Panc1 (cell line): ENCODE measurements around the gene ZNG1A. TPM values are rescaled to one million over a fixed set of nuclear protein-coding genes. Genes with fewer than 3 reads are reported as not detected.

Source experiments
- ATAC-seq: fragments of 200-7000 bp; cut with Tn5 transposase; 2 replicates; pipeline ENCODE4 v1.9.1; 2020; ENCODE audit warnings: mild to moderate bottlenecking, moderate library complexity
- BruUV-seq: library from RNA; stranded (reverse); fragments of 400-500 nt; replicated peaks from 2 replicates; lab custom pipeline; 2021; lab: Mats Ljungman, UMichigan
- CTCF ChIA-PET: fragments of 300-600 bp; sonication (Branson Sonifier 250); formaldehyde crosslinking; loops from one replicate; lab custom pipeline; 2022; ENCODE audit warnings: antibody characterized with exemption; lab: Charles Lee
- POLR2A ChIA-PET: fragments of 300-600 bp; sonication (Branson Sonifier 250); formaldehyde crosslinking; loops from one replicate; lab custom pipeline; 2022; ENCODE audit warnings: antibody characterized with exemption; lab: Charles Lee
- DNase-seq: peaks from one replicate; pipeline ENCODE4 v3.0.0-alpha.2; 2010; ENCODE audit warnings: low read depth, low spot score
- H3K27ac ChIP-seq: 2 replicates; pipeline ENCODE4 v1.5.1; 2011; ENCODE audit warnings: mild to moderate bottlenecking, low read length, inconsistent platforms
- H3K27me3 ChIP-seq: fragments of 200-500 bp; sonication (Bioruptor generic); 2 replicates; pipeline ENCODE4 v1.6.0; 2014; ENCODE audit warnings: low read length, inconsistent platforms; ENCODE audit not compliant: control insufficient read depth, insufficient read depth
- H3K36me3 ChIP-seq: fragments of 200-500 bp; sonication (Bioruptor generic); 2 replicates; pipeline ENCODE4 v1.5.1; 2014; ENCODE audit warnings: inconsistent platforms, mild to moderate bottlenecking, low read length, moderate library complexity; ENCODE audit not compliant: control insufficient read depth, insufficient read depth
- H3K4me1 ChIP-seq: 2 replicates; pipeline ENCODE4 v1.5.1; 2011; ENCODE audit warnings: inconsistent platforms, mild to moderate bottlenecking, low read length, moderate library complexity; ENCODE audit not compliant: control insufficient read depth, insufficient read depth
- H3K4me3 ChIP-seq, 2 experiments: 2 replicates each; pipeline ENCODE4 v1.5.1; 2011 to 2012; ENCODE audit warnings: low read depth in 2 of 2, low read length in 2 of 2, mild to moderate bottlenecking in 2 of 2, inconsistent platforms in 1 of 2, moderate library complexity in 1 of 2
- H3K9me3 ChIP-seq: fragments of 200-500 bp; sonication (Bioruptor generic); 2 replicates; pipeline ENCODE4 v1.5.1; 2014; ENCODE audit warnings: low read depth, mild to moderate bottlenecking, inconsistent platforms, low read length, moderate library complexity; ENCODE audit not compliant: control insufficient read depth, insufficient read depth
- POLR2AphosphoS5 ChIP-seq: IDR thresholded peaks from 2 replicates; pipeline ENCODE4 v1.6.1; 2012; ENCODE audit warnings: mild to moderate bottlenecking, low read depth, low read length, moderate library complexity
- SIN3A ChIP-seq: IDR thresholded peaks from 2 replicates; pipeline ENCODE4 v1.6.1; 2012; ENCODE audit warnings: low read depth, mild to moderate bottlenecking, low read length, moderate library complexity, borderline replicate concordance; ENCODE audit not compliant: insufficient read depth
- TCF7L2 ChIP-seq: IDR thresholded peaks from 2 replicates; pipeline ENCODE4 v1.6.1; 2011; ENCODE audit warnings: mild to moderate bottlenecking, low read depth, low read length, inconsistent platforms
- in situ Hi-C: cut with HindIII; loops from 2 replicates; pipeline ENCODE4 v1.10.0; 2016; ENCODE audit warnings: low sequenced_read_pairs, low pct_unique_long_range_greater_than_20kb
- intact Hi-C: fragments of 100-400 bp; cut with micrococcal nuclease; formaldehyde crosslinking; loops from one replicate; pipeline ENCODE4 v1.10.0; 2022; ENCODE audit not compliant: unreplicated experiment
- total RNA-seq: library from RNA; stranded (reverse); gene quantifications from one replicate; pipeline ENCODE4 v1.2.1, GENCODE V29; 2021; ENCODE audit not compliant: unreplicated experiment
- TF ChIP-seq, protein P1 (sequence below), 2 experiments: IDR thresholded peaks; 2 replicates each; pipeline ENCODE4 v1.6.1; 2011 to 2012; ENCODE audit warnings: low read depth in 2 of 2, control low read depth in 1 of 2, low read length in 1 of 2, mild to moderate bottlenecking in 1 of 2, moderate library complexity in 1 of 2; ENCODE audit not compliant: insufficient read depth in 1 of 2
- TF ChIP-seq, protein P2 (sequence below): fragments of 450-650 bp; IDR thresholded peaks from 2 replicates; pipeline ENCODE4 v1.5.1; 2017; ENCODE audit warnings: mild to moderate bottlenecking

ZNG1A gene
- total RNA-seq, 1 experiment from 2014 or later, result 16.6 TPM

DNA sequence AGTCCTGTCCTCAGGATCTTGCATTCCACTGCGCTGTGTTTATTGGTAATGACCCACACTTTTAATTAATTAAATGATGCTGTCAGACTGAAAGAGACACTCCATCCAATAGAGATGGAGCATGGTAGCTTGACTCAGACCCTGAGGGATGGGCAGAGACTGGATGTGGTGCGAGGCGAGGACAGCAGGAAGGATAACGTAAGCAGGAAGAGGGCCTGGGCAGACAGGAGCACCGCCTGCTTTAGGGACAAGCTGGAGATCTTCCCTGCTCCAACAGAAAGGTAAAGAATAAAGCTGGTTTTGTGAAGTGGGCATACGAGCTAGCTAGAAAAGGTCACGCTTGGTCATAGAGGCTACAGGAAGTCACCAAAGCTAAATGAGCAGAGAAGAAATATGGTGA is 32.2 kb upstream of the ZNG1A start:
- peaks cover 2% of the 10 kb centered on the region; the same call in 1 of the 2 replicates for H3K27me3 ChIP-seq
- TF ChIP-seq SIN3A, result no peak
- TF ChIP-seq, protein P1, sequence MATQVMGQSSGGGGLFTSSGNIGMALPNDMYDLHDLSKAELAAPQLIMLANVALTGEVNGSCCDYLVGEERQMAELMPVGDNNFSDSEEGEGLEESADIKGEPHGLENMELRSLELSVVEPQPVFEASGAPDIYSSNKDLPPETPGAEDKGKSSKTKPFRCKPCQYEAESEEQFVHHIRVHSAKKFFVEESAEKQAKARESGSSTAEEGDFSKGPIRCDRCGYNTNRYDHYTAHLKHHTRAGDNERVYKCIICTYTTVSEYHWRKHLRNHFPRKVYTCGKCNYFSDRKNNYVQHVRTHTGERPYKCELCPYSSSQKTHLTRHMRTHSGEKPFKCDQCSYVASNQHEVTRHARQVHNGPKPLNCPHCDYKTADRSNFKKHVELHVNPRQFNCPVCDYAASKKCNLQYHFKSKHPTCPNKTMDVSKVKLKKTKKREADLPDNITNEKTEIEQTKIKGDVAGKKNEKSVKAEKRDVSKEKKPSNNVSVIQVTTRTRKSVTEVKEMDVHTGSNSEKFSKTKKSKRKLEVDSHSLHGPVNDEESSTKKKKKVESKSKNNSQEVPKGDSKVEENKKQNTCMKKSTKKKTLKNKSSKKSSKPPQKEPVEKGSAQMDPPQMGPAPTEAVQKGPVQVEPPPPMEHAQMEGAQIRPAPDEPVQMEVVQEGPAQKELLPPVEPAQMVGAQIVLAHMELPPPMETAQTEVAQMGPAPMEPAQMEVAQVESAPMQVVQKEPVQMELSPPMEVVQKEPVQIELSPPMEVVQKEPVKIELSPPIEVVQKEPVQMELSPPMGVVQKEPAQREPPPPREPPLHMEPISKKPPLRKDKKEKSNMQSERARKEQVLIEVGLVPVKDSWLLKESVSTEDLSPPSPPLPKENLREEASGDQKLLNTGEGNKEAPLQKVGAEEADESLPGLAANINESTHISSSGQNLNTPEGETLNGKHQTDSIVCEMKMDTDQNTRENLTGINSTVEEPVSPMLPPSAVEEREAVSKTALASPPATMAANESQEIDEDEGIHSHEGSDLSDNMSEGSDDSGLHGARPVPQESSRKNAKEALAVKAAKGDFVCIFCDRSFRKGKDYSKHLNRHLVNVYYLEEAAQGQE (IDR thresholded peaks at IDR 0.05; ENCODE audit: insufficient read depth in 1 of 2, low read depth in 2 of 2, low read length in 1 of 2), result no peak
- no peak for TF ChIP-seq TCF7L2
- TF ChIP-seq, protein P2, sequence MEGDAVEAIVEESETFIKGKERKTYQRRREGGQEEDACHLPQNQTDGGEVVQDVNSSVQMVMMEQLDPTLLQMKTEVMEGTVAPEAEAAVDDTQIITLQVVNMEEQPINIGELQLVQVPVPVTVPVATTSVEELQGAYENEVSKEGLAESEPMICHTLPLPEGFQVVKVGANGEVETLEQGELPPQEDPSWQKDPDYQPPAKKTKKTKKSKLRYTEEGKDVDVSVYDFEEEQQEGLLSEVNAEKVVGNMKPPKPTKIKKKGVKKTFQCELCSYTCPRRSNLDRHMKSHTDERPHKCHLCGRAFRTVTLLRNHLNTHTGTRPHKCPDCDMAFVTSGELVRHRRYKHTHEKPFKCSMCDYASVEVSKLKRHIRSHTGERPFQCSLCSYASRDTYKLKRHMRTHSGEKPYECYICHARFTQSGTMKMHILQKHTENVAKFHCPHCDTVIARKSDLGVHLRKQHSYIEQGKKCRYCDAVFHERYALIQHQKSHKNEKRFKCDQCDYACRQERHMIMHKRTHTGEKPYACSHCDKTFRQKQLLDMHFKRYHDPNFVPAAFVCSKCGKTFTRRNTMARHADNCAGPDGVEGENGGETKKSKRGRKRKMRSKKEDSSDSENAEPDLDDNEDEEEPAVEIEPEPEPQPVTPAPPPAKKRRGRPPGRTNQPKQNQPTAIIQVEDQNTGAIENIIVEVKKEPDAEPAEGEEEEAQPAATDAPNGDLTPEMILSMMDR, result no peak
- TF ChIP-seq POLR2AphosphoS5, result no peak
- POLR2A ChIA-PET, result no interaction called here
- in situ Hi-C loops (no loop called here), intact Hi-C loops (no loop called here)
- no TSS peak for BruUV-seq
- H3K36me3 ChIP-seq, result no peaks in the 10 kb centered on the region
- H3K4me3 ChIP-seq, result no peak overlapping the region
- H3K4me1 ChIP-seq, result no peaks in the 10 kb centered on the region
- H3K9me3 ChIP-seq, result no peaks in the 10 kb centered on the region
- DNase-seq (no peak), ATAC-seq (no peak)
- no peak overlapping the region for H3K27ac ChIP-seq
- CTCF ChIA-PET, result no interaction called here

DNA sequence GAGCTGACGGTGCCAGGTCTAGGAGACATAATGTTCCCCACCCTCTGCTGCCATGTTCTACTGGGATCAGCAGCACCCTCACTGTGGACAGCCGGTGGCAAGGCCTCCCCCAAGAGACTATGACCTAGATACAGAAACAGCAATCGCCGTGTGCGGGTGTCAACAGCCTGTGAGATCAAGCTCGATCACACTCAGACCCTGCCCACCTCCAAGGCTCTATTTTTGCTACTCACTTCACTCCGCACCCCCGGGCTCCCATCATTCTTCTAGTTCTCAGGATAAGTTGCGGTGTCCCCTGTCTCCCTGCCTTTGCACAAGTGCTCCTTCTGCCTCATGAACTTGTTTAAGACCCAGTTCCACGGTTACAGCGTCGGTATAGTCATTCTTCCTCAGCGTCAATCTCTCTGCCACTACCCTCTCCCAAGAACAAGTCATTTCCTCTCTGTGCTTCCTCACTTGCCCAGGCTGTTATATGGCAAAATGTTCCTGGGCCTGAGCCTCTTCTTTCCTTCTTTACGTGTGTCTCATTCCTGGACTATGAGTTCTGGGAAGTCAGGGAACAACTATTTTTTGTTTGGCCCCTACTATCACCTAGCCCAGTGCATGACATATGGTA is 30.4 kb upstream of the ZNG1A start:
- no peak overlapping the region for H3K27ac ChIP-seq
- TF ChIP-seq SIN3A, result no peak
- no peak for TF ChIP-seq POLR2AphosphoS5
- TF ChIP-seq TCF7L2, result no peak
- TF ChIP-seq, protein P1 (IDR thresholded peaks at IDR 0.05; ENCODE audit: insufficient read depth in 1 of 2, low read depth in 2 of 2, low read length in 1 of 2), result no peak
- TF ChIP-seq, protein P2, result no peak
- ATAC-seq, result no peak
- no peaks in the 10 kb centered on the region for H3K36me3 ChIP-seq
- DNase-seq, result no peak
- CTCF ChIA-PET, result no interaction called here
- POLR2A ChIA-PET, result no interaction called here
- intact Hi-C loops (no loop called here), in situ Hi-C loops (no loop called here)
- H3K4me1 ChIP-seq, result no peaks in the 10 kb centered on the region
- no peaks in the 10 kb centered on the region for H3K9me3 ChIP-seq
- no peaks in the 10 kb centered on the region; the same call in 1 of the 2 replicates for H3K27me3 ChIP-seq
- BruUV-seq, result no TSS peak
- no peak overlapping the region for H3K4me3 ChIP-seq
